GM12878 (cell line): ENCODE measurements around the gene ASNSD1.

Source experiments
- ASH2L ChIP-seq: fragments of 300-600, 200-600 bp; sonication (generic); IDR thresholded peaks from 2 replicates; pipeline ENCODE4 v1.6.1; 2017; ENCODE audit warnings: low read depth, mild to moderate bottlenecking, borderline replicate concordance
- CUX1 ChIP-seq: IDR thresholded peaks from 2 replicates; pipeline ENCODE4 v1.6.1; 2012; ENCODE audit warnings: improper control_type of control experiment, low read depth, low read length; ENCODE audit not compliant: insufficient replicate concordance
- EZH2 ChIP-seq: IDR thresholded peaks from 2 replicates; pipeline ENCODE4 v1.6.1; 2012; ENCODE audit warnings: low read depth, mild to moderate bottlenecking, control low read depth, inconsistent platforms, low read length, borderline replicate concordance; ENCODE audit not compliant: control insufficient read depth
- GABPA ChIP-seq: IDR thresholded peaks from 2 replicates; pipeline ENCODE4 v1.6.1; 2014; ENCODE audit warnings: antibody characterized with exemption, low read depth, mild to moderate bottlenecking, inconsistent platforms
- RAD21 ChIP-seq: IDR thresholded peaks from 2 replicates; pipeline ENCODE4 v1.6.1; 2011; ENCODE audit warnings: mild to moderate bottlenecking, low read depth, low read length, moderate library complexity; ENCODE audit not compliant: insufficient read depth
- SMC3 ChIP-seq: IDR thresholded peaks from 2 replicates; pipeline ENCODE4 v1.6.1; 2011; ENCODE audit warnings: low read length, improper control_type of control experiment, borderline replicate concordance
- ZBTB40 ChIP-seq: fragments of 450-650 bp; IDR thresholded peaks from 2 replicates; pipeline ENCODE4 v1.6.1; 2016; ENCODE audit warnings: mild to moderate bottlenecking, moderate library complexity, borderline replicate concordance
- TF ChIP-seq, protein P1 (sequence below), 3 experiments: IDR thresholded peaks in 2 of 3; conservative IDR thresholded peaks in 1 of 3; 2 replicates each; pipeline ENCODE4 v1.5.1; 2011; ENCODE audit warnings: low read depth in 3 of 3, low read length in 3 of 3, mild to moderate bottlenecking in 3 of 3, control low read depth in 2 of 3, moderate library complexity in 2 of 3, inconsistent platforms in 1 of 3, mixed read lengths in 1 of 3; ENCODE audit not compliant: control insufficient read depth in 2 of 3, insufficient read depth in 1 of 3; ENCODE audit errors: extremely low read depth in 1 of 3
- TF ChIP-seq, protein P2 (sequence below): fragments of 450-650 bp; IDR thresholded peaks from 2 replicates; pipeline ENCODE4 v1.6.1; 2017; ENCODE audit warnings: mild to moderate bottlenecking

DNA sequence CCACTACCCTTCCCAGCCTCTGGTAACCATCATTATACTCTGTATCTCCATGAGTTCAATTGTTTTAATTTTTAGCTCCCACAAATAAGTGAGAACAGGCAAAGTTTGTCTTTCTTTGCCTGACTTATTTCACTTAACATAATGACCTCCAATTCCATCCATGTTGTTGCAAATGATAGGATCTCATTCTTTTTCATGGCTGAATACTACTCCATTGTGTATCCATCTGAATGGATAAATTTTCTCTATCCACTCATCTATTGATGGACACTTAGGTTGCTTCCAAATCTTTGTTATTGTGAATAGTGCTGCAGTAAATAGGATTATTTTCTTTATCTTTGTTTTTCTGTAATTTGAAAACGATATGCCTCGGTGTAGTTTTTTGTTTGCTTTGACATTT lies 39.4 kb downstream of the ASNSD1 start:
- TF ChIP-seq ZBTB40, result no peak
- no peak for TF ChIP-seq RAD21
- TF ChIP-seq ASH2L, result no peak
- TF ChIP-seq CUX1, result no peak
- TF ChIP-seq, protein P1, sequence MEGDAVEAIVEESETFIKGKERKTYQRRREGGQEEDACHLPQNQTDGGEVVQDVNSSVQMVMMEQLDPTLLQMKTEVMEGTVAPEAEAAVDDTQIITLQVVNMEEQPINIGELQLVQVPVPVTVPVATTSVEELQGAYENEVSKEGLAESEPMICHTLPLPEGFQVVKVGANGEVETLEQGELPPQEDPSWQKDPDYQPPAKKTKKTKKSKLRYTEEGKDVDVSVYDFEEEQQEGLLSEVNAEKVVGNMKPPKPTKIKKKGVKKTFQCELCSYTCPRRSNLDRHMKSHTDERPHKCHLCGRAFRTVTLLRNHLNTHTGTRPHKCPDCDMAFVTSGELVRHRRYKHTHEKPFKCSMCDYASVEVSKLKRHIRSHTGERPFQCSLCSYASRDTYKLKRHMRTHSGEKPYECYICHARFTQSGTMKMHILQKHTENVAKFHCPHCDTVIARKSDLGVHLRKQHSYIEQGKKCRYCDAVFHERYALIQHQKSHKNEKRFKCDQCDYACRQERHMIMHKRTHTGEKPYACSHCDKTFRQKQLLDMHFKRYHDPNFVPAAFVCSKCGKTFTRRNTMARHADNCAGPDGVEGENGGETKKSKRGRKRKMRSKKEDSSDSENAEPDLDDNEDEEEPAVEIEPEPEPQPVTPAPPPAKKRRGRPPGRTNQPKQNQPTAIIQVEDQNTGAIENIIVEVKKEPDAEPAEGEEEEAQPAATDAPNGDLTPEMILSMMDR (IDR thresholded peaks at IDR 0.05 in 2 of 3, conservative IDR thresholded peaks at IDR 0.05 in 1 of 3; ENCODE audit: control insufficient read depth in 2 of 3, extremely low read depth in 1 of 3, insufficient read depth in 1 of 3, low read depth in 3 of 3, low read length in 3 of 3), result no peak
- no peak for TF ChIP-seq EZH2
- TF ChIP-seq GABPA, result no peak
- no peak for TF ChIP-seq SMC3
- TF ChIP-seq, protein P2, sequence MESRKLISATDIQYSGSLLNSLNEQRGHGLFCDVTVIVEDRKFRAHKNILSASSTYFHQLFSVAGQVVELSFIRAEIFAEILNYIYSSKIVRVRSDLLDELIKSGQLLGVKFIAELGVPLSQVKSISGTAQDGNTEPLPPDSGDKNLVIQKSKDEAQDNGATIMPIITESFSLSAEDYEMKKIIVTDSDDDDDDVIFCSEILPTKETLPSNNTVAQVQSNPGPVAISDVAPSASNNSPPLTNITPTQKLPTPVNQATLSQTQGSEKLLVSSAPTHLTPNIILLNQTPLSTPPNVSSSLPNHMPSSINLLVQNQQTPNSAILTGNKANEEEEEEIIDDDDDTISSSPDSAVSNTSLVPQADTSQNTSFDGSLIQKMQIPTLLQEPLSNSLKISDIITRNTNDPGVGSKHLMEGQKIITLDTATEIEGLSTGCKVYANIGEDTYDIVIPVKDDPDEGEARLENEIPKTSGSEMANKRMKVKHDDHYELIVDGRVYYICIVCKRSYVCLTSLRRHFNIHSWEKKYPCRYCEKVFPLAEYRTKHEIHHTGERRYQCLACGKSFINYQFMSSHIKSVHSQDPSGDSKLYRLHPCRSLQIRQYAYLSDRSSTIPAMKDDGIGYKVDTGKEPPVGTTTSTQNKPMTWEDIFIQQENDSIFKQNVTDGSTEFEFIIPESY, result no peak
